KBM-7 (cell line): ENCODE results near the gene PHAF1.

Experiments
- DNase-seq: peaks from one replicate; pipeline ENCODE4 v3.0.0-alpha.2; 2015
- in situ Hi-C: fragments of 300-500 bp; cut with MboI; formaldehyde crosslinking; loops from 2 replicates; pipeline ENCODE4 v1.14.3; 2020; ENCODE audit warnings: low sequenced_read_pairs, low pct_unique_long_range_greater_than_20kb, mixed read lengths

PHAF1 gene

DNA sequence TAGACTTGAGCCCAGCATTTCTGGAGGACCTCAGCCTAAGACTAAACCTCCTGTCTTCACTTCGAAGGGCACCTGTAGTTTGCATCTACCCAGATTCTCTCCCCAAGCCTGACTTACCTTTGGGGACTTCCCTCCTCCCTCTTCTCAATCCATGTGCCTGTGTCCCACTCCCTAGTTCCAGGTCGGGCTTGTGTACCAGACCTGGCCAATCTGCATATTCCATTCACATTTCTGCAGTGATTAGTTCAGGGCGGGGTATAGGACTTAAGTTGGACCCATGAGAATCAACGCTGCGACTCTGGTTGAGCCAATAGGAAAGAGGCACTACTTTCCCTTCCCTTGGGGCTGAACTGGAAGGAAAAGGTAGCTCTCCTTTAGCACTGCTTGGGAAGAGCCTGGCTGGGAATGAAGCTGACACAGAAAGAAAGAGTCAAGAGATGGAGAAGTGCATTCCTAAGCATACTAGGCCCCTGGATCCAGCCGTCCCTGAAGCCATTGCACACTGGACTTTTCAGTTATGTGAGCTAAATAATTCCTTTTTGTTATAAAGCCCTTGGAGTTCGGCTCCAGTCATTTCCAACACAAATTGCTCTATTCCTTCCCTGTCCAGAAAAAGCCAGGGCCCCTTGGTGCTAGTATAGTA, 47.5 kb downstream of the PHAF1 start:
- no peak for DNase-seq
- in situ Hi-C loops: no loop called here

- DNase-seq: no peak
- in situ Hi-C loops: no loop called here
Observed at GRCh38 chr16:67157892-67158635, 48.3 kb downstream of the PHAF1 start.

- DNase-seq: peak; percentile 51
Observed at GRCh38 chr16:67158637-67159600, 49.2 kb downstream of the PHAF1 start.

GRCh38 chr16:67161595-67162058, 51.9 kb downstream of the PHAF1 start:
- no peak for DNase-seq
- in situ Hi-C loops: no loop called here

More at GRCh38 chr16:67158637-67159600, 49.2 kb downstream of the PHAF1 start:
- in situ Hi-C loops: no loop called here

DNA sequence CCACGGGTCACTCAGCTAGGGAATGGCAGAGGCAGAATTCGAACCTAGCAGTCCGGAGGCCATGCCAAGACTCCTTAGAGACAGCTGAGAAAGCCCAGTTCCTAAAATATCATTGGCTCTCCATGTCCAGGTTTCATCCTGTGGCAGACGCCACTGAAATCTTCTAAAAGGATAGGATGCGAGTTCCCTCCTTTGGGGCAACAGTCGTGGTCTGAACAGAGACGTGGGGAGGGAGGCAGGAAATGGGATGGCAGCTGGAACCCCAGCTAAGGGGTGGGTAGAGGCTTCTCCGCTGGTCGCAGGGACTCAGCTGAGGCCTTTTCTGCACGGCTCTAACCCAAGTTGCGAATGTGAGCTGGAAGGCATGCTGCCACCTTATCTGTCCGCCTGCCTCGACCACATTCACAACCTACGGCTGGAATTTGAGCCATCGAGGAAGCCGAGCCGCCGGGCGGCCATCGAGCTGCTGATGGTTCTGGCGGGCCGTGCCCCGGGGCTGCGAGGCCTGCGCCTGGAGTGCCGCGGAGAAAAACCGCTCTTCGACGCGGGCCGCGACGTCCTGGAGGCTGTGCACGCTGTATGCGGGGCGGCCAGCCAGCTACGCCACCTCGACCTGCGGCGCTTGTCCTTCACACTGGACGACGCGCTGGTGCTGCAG, 52.9 kb downstream of the PHAF1 start:
- in situ Hi-C loops: no loop called here
- no peak for DNase-seq

DNA sequence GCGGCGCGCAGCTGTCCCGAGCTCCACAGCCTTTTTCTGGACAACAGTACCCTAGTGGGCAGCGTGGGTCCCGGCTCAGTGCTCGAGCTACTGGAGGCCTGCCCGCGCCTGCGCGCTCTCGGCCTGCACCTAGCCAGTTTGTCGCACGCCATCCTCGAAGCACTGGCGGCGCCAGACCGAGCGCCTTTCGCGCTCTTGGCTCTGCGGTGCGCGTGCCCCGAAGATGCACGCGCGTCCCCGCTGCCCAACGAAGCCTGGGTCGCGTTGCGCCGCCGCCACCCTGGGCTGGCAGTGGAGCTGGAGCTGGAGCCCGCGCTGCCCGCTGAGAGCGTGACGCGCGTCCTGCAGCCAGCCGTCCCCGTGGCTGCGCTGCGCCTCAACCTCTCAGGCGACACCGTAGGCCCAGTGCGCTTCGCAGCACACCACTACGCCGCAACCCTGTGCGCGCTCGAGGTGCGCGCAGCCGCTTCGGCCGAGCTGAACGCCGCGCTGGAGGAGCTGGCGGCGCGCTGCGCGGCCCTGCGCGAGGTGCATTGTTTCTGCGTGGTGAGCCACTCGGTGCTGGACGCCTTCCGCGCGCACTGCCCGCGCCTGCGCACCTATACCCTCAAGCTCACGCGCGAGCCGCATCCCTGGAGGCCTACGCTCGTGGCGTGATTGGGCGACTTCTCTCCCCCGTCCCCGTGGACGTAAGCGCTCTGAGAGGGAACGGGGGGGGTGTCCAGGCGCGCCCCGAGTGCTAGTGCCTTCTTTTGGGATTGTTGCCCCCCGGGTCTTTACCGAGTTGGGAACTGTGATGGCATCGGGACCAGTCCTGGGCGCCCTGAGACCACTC, 53.6 kb downstream of the PHAF1 start:
- no peak for DNase-seq
- in situ Hi-C loops: no loop called here

GRCh38 chr16:67163999-67164558, 54.3 kb downstream of the PHAF1 start:
- in situ Hi-C loops: no loop called here

DNA sequence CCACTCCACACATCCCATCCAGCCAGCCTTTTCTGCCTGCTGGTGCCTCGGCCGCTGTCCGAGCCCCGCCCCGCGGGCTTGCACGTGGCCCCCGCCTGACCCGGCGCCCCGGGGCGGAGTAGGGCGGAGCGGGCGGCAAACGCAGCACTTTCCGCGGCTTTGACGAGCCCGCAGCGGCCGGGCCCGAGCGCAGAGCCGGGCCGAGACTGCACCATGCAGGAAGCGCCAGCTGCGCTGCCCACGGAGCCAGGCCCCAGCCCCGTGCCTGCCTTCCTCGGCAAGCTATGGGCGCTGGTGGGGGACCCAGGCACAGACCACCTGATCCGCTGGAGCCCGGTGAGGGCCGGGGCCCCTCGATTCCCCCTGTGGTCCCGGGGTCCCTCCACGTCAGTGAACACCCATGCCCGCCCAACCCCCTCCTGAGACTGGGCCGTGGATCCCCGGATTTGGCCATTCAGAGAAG, 54.9 kb downstream of the PHAF1 start, which contains the start of gene HSF4:
Gene HSF4 (plus strand): TSS at position 147 of the 463 bp plus-strand sequence. CDS start 67 bp downstream, at position 214.
- in situ Hi-C loops: no loop called here
- DNase-seq: no peak

More at GRCh38 chr16:67163999-67164558, 54.3 kb downstream of the PHAF1 start:
- DNase-seq: no peak

GRCh38 chr16:67165121-67166078, 55.7 kb downstream of the PHAF1 start:
- in situ Hi-C loops: no loop called here
- DNase-seq: no peak

DNA sequence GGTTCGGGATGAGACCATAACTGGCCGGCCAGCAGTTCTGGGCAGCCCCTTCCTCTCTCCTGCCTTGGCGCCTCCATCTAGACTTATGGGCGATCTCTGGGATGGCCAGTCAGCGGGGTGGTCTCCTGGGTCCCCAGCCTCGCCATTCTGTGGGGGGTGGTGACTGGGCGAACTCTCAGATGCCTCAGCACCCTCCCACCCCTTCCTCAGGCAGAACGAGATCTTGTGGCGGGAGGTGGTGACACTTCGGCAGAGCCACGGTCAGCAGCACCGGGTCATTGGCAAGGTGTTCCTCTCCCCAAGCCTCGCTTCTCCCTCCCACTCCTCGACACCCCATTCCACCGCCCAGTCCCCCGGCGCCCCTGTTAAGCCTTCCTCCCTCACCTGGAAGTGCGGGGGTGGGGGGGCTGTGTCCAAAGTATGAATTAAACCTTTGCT, 56.4 kb downstream of the PHAF1 start:
- DNase-seq: no peak
- in situ Hi-C loops: no loop called here

- in situ Hi-C loops: no loop called here
- no peak for DNase-seq
Observed at GRCh38 chr16:67166598-67167168, 56.9 kb downstream of the PHAF1 start.

DNA sequence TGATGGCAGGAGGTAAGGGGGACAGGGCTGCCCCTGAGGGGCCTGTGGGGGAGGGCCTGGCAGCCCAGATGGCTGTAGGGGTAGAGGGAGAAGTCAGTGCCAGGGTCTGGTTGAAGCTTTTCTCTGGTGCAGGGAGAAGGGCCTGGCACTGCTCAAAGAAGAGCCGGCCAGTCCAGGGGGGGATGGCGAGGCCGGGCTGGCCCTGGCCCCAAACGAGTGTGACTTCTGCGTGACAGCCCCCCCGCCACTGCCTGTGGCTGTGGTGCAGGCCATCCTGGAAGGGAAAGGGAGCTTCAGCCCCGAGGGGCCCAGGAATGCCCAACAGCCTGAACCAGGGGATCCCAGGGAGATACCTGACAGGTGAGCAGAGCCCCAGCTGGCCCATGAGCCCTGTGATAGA, 57.8 kb downstream of the PHAF1 start:
- in situ Hi-C loops: no loop called here
- no peak for DNase-seq

- in situ Hi-C loops: no loop called here
- DNase-seq: no peak
Observed at GRCh38 chr16:67169011-67169451, 59.3 kb downstream of the PHAF1 start.

DNA sequence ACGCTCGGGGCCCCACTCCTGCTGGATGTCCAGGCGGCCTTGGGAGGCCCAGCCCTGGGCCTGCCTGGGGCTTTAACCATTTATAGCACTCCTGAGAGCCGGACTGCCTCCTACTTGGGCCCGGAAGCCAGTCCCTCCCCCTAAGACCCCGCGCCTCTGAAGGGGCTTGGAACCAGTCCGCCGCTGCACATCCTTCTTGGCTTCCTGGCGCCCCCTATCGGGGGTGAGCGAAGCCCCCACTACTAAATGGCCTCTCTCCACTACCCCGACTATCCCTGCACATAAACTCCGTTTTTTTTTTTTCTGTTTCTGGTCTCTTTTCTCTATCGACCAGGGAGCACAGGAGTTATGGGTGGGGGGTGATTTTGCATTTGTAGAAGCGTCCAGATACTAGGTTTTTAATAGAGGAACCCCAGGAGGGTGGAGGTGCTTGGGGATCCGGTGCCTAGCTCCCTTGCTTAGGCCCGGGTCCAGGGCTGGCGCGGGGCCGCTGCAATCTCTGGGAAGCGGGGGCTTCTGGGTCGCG, 60.0 kb downstream of the PHAF1 start:
- in situ Hi-C loops: no loop called here
- DNase-seq: peak; percentile 71

DNA sequence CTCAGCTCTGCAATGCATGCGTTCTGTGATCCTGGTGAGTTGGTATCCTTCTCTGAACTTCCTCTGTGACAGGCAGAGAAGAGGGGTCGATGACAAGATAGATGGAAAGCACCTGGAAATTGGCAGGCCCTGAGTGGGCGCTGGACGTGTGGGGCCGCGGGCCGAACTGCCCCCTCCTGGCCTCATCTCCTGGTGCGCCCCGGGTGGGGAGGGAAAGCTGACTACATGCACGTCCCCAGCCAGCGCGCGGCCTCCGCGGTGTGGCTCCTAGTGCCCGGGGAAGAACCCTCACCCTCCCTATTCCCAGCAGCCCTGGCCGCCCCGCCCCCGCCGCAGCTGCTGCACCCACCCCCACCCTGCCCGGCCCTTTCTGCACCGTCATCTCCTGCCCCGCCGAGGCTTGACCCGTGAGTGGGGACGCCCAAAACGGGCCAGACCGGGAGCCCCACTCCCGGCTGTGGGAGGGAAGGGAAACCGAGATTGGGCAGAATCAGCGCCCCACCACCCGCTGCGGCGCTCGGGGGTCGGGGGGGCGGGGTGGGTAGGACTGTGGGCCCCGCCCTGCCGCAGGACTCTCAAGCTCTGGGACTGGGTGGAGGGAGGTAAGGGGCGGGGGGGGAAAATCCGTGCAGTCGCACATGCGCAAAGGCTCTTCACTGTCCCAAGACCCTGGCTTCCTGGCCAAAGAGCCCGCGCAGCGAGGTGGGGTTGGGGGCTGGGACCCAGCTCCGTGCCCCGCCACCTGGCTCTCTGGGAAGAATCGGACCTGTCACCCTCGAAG, 60.6 kb downstream of the PHAF1 start, which contains the start of gene NOL3:
Gene NOL3 (plus strand): TSS at position 371 of the 781 bp plus-strand sequence.
- peak; percentile 68 for DNase-seq
- in situ Hi-C loops: no loop called here
